HG02870 (cell line): Measurements from ENCODE around the gene NACAD.

Experiments used
- ATAC-seq: cut with Tn5 transposase; IDR thresholded peaks from one replicate; pipeline ENCODE4 v1.9.1; 2021; ENCODE audit warnings: mild to moderate bottlenecking, moderate library complexity; ENCODE audit not compliant: unreplicated experiment

The NACAD gene, protein sequence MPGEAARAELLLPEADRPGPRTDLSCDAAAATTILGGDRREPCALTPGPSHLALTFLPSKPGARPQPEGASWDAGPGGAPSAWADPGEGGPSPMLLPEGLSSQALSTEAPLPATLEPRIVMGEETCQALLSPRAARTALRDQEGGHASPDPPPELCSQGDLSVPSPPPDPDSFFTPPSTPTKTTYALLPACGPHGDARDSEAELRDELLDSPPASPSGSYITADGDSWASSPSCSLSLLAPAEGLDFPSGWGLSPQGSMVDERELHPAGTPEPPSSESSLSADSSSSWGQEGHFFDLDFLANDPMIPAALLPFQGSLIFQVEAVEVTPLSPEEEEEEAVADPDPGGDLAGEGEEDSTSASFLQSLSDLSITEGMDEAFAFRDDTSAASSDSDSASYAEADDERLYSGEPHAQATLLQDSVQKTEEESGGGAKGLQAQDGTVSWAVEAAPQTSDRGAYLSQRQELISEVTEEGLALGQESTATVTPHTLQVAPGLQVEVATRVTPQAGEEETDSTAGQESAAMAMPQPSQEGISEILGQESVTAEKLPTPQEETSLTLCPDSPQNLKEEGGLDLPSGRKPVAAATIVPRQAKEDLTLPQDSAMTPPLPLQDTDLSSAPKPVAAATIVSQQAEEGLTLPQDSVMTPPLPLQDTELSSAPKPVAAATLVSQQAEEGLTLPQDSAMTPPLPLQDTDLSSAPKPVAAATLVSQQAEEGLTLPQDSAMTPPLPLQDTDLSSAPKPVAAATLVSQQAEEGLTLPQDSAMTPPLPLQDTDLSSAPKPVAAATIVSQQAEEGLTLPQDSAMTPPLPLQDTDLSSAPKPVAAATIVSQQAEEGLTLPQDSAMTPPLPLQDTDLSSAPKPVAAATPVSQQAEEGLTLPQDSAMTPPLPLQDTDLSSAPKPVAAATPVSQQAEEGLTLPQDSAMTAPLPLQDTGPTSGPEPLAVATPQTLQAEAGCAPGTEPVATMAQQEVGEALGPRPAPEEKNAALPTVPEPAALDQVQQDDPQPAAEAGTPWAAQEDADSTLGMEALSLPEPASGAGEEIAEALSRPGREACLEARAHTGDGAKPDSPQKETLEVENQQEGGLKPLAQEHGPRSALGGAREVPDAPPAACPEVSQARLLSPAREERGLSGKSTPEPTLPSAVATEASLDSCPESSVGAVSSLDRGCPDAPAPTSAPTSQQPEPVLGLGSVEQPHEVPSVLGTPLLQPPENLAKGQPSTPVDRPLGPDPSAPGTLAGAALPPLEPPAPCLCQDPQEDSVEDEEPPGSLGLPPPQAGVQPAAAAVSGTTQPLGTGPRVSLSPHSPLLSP (N-terminal part only)

DNA sequence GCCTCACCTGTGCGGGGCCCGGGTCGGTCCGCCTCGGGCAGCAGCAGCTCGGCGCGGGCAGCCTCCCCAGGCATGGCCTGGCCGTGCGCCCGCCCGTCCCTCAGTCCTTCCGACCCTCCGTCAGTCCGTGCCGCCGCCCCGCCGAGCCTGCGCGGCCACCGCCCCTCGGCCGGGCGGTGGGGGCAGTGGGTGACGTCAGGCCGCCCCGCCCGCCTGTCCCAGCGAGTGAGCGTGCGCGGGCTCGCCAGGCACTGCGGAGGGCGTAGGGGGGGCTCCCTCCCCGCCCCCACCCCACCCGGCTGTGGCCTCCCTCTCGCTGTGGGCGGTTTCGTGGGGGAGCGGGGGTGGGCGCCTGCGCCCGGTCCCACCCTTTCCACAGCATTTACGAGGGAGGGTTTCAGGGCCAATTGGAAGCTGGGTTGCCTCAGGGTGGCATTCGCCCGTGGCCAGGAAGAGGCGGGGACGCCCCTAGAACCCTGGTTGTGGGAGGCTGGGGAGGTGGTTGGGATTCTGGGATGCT is at the start of gene NACAD:
TSS of gene NACAD (minus strand) at position 149 of the 520 bp plus-strand sequence. CDS start at position 74, 75 bp downstream.
- no peak for ATAC-seq

DNA sequence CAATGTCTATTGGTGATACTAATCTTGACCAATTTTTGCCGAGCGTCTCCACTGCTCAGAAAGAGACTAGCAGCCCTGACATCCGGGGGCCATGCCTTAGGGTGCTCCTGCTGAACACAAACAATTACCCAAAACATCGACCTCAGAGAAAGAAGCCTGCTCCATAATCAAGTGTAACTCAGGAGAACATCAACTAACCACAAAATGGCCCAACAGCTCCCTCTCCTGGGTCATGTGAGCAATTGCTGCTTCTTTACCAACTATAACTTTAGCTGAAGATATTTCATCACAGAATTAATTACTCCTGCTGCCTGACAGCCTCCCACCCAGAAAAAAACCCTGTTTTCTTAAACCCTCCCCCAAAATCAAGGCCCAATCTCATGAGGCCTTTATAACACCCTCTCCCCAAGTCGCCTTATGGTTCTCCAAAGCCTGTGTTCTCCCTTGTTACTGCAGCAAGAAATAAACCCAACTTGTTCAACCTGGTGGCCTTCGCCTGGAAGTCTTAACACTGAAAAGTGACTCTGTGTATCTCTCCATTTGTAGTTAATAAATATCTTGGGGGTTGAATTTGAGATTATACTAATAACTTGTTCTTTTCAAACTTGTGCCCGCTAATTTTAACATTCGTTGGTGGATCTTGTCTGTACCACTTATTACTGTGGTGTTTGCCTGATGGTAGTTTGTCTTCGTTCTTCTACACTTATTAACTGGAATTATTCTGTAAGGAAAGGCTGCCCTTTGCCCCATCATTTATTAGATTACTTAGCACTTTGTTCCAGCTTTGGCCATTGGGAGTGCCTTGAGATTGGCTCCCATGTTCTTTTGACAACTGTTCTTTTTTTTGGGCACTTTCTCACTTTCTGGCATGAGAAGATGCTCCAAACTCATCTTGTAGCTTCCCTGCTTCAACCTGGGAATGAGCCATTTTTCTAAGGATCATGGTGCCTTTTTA is 47.6 kb upstream of the NACAD start:
- ATAC-seq = no peak

DNA sequence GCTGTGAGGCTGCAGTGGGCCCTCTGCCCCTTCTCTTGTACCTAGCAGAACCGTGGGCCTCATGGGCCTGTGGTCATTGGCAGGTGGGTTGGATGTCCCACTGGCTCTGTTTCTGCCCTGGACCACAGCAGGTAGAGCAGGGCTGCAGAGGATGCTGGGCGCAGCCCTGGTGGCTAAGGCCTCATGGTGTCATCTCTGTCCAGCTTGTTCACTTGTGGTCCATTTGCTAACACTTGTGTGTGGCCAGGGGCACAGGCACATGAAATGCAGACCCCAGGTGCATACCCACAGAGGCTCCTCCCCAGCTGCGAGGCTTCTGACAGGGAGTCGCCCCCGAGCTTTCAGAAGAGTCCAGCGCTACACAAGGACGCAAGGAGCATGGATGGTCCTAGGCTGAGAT is 45.1 kb upstream of the NACAD start:
- ATAC-seq = no peak

DNA sequence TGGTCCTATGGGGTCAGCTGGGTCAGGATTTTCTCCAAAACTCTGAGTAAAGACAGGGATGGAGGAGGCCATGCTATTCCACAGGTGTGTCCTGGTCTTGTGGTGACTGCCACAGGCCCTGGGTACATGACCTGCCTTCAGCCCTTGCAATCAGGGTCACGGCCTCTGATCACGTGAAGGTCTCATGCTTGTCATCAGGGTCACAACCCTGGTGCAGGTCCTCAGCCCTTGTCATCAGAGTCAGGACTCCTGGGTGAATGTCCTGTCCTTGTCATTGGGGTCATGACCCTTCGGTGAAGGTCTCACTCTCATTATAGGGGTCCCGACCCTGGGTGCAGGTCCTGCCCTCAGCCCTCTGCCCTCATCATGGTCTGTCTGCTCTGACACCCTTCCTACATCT is 44.6 kb upstream of the NACAD start:
- no peak for ATAC-seq

DNA sequence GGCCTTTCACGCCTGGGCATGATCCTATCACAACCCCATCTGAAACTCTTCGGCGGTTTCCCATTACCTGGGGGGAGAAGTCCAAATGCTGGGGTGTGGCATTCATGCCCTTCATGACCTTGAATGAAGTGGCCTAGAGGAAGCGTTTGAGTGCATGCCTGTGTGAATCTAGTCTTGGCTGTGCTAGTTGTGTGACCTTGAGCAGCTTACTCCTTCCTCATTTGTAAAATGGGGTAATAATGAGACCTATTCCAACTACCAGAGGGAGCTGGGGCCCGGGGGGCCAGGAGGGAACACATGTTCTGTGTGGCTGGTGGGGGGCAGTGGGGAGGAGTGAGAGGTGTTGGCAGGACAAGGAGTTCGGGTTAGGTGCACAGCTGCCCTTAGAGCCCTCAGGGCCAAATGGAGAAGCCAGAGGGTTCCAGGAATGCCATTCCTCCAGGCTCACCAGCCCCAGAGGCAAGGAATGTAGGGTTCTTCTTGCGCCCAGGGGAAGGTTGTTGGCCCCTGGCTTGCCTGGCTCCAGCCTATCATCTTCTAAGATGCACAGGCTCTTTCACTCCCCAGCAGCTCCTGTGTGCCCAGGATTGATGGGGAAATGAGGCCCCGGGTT is 44.0 kb upstream of the NACAD start:
- ATAC-seq = no peak

DNA sequence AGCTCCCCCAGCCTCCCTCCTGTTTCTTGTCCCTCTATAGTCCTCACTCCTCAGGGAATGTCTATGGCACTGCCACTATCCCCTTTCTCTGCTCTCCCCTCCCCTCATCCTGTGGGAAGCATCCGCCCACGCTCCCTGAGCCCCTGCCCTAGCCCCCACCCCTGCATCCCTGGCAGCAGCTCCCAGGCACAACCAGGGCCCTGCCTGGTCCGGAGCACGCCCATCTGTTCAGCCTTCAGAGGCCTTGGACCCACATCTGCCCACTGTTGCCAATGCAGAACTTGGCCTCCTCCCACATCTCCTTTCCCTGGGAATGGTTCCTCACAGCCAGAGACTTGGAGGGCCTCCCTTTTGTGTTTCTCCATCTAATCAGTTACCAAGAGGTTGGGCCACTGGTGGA is 43.1 kb upstream of the NACAD start:
- no peak for ATAC-seq

DNA sequence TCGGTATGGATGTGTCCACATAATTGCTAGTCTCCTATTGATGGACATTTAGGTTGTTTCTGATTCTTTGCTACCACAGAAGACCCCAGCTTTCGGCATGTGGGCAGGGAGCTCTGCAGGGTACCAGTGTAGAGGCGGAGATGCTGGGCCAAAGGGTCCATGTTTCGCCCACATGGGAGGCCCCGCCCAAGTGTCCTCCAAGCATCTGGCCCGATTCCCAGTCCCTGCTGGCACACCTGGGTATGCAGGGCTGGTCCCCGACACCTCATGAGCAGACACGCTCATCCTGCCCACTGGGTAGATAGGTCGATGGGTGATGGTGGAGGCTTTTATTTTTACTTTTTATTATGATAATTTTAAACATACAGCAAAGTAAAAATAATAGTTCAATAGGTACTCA is 42.1 kb upstream of the NACAD start:
- no peak for ATAC-seq

DNA sequence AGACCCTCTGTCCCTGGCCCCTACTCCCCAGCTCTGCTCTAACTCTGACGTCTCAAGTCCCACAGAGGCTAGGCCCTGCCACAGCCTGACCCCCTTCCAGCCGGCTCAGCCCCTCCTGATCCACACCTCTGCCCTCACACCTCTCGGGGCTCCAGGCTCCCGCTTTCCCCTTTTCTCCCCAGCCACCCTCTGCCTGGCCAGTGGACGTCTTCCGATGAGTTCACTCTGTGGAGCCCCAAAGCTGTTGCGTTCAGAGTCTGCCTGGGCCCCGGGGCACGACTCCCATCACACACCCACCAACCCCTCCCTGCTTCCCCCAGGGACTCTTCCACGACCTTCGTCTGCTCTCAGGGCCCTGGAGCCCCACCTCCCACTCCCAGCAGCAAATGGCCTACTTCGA is 41.1 kb upstream of the NACAD start:
- ATAC-seq = no peak

DNA sequence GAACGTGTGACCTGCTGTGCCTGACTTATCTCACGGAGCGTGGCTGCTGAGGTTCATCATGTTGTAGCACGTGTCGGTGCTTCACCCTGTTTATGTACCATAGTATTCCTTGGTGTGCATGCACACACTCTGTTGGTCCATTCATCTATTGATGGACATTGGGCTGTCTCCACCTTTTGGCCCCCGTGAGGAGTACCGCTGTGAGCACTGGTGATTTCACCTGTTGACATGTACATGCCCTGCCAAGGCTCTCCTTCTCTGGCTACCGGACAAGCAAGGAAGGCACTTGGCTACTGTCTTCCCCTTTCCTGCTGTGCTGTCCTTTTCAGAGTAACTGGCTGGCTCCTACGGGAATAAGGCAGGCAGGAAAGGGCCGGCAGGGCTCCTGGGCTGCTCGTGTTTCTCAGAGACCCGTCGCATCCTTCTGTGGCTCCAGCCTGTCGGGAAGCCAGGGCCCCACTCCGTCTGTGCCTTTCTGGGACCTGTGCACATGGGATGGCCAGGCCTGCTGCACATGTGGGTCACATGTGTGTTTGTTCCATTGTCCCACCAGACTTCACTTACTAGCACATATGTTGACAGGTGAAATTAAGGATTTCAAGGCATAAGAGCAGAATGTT is 40.5 kb upstream of the NACAD start:
- no peak for ATAC-seq

DNA sequence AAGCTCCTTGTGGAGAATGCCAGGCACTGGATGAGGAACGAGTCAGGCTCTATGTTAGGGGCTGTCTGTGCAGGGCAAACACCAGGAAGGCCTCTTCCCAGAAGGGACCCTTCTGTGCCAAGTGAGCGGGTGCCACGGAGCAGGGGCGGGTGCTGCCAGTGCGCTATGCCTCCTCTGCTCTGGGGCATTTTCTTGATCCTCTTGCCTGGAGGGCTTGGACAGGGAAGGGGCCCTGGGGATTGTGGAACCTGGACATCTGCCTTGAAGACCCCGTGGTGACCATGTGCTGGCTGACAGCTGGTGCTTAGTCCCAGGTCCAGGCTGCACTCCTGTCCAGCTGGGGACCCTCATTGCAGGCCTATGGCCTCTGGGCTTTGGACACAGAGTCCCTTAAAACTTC is 38.2 kb upstream of the NACAD start:
- no peak for ATAC-seq

DNA sequence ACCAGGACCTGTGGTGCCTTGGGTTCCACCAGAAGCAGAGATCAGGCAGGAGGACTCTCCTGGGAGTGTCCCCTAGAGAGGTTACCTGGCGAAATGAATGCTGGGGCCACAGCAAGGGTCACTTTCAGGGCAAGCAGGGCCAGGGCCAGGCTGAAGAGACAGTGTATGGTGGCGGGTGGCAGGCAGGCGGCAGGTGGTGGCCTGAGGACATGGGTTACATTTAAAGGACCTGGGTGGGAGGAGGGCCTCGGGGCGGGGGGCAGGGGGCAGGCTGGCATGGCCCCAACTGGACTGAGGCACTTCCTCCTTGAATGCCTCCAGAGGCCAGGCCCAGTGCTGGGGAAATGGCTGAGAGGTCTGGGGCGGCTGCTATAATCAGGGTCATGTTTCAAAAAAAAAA is 37.4 kb upstream of the NACAD start:
- no peak for ATAC-seq

DNA sequence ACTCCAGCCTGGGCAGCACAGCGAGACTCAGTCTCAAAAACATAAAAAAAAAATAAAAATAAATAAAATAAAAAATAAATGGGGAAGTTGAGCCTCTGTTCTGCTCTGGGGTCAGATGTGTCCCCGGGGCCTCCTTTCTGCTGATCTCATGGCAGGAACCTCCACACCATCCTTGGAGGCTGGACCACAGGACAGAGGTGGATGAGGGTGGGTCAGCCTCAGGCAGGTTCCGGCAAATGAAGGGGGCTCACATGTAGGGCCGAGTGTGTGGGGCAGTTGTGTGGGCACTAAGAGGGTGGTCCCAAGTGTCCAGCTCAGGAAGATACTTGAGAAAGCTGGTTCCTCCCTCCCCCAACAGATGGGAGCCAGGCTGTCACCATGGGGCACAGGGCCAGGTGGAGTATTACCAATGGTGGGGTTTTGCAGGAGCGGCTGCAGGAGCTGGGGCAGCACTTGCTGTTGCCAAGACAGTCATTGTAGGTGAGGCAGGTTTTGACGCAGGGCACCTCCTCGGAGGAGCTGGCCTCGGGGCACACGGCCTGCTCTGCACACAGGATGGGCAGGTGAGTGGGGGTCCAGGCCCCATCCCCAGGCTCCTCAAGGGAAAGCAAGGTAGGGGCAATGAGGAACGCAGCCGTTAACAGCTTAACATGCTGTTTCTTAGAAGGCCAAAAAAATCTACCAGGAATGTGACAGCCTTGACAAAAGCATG is 36.6 kb upstream of the NACAD start:
- ATAC-seq = no peak

DNA sequence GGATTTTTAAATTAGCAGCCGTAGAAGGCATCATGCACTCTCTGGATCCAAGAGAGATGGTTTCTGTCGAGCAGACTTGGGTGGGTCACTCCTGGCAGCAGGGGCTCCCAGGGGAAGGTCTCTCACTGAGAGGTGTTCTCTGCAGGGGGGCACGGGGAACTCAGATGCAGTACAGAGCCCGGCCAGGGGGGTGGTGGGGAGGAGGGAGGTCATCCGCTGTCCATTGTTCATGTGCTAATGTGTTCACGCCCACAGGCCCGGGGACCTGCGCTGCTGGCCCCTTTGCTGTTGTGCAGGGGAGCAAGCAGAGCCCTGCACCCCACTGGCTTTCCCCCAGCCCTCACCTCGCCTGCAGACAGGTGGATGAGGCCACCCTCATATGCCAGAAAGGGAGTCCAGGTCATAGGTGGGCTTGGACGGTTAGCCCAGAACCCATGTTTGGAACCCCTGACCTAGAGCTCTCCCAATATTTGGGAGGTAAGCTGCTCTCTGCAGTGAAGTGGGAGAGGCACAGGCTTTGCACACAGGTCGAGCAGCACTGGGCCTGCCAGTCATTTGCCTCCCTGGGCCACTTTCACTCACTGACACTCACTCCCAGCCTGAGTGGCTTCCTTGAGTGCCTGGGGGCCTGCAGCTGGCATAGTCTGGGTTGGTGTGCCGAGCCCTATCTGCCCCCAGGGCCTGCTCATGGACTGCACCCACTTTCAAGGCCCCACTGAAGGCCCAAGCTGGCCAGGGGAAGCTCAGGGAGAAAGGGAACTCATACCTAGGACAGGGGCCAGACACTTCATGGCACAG is 35.3 kb upstream of the NACAD start:
- no peak for ATAC-seq

DNA sequence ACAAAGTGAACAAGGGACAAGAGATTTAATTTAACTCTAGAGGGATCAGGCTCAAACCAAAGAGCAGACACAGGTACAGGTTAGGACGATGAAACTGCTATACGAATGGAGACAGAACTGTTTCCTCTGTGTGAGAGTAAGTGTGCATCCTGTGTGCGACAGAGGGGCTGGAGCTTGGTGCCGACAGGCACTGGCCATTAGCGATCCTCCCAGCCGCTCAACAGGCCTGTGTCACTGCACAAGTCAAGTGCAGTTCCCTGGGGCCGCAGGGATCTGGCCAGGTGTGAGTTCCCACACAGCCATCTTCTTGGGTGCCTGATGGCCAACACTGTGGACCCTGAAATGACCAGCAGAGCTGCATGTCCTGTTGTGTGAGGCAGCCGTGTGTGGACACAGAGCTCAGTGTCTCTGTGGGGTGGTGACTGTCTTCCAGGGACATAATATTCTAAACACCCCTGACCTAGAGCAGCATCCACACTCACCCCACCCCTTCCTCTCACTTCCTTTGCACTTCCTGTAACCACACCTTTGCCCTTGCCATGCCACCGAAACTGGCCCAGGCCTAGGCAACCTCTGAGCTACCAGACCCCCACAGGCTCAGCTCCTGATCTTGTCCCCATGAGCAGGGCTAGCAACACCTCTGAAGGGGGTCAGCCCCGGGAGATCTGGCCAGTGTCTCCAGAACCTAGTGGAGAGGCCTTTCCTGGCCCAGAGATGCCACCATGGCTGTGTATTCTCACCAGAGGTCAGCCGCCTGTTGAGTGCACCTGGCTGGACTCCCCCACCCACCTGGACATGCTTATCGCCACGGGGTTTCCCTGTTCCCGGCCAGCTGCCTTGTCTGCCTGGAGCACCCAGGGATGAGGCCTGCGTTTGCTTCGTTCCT is 34.4 kb upstream of the NACAD start:
- no peak for ATAC-seq

DNA sequence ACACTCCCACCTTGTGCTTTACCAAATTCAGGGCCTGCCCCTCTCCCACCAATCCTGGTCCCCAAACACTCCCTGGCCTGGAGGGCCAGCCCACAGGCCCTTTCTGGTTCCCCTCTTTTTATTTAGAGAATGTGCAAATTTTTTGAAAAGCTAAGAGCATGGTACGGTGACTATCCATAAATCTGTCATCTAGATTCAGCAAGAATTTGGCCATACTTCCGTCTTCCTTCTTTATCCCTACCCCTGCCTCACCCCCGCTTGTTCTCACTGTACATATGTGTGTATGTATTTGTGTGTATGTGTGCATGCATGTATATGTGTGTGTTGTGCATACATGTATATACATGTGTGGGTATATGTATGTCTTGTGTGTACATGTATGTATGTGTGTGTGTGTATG is 30.8 kb upstream of the NACAD start:
- no peak for ATAC-seq

DNA sequence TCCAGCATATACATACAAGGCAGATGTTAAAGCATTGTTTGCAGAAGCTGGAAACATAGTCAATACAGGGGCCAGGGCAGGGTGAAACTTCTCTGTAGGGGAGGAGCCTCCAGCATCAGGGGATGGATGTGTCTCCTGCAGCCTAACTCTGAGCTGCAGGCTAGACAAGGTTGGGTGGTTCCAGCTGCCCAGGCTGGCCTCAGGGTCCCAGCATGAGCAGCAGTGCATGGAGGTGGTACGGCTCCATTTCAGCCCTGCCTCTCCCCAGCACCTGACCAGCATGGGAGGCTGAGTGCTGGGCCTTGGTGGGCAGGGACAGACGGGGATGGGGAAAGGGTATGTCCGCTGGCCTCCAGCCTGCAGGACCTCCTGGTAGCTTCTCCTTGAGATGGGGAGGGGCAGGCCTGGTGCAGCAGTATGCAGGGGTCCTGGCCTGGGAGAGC is 30.1 kb upstream of the NACAD start:
- no peak for ATAC-seq
